Stomach (tissue), 4 donors: ENCODE data around the gene KATNAL2.

Source experiments
- EP300 ChIP-seq: sonication (generic); formaldehyde crosslinking; IDR thresholded peaks from one replicate; pipeline ENCODE4 v1.6.1; 2017; ENCODE audit warnings: antibody characterized with exemption
- POLR2A ChIP-seq, 4 donors: fragments of 450-650 bp; IDR thresholded peaks; one replicate each; pipeline ENCODE4 v1.6.1; 2016; ENCODE audit warnings: antibody characterized with exemption in 4 of 4, control low read depth in 2 of 4, mild to moderate bottlenecking in 1 of 4, moderate library complexity in 1 of 4
- POLR2AphosphoS5 ChIP-seq, 3 donors: sonication (generic); formaldehyde crosslinking; IDR thresholded peaks; one replicate each; pipeline ENCODE4 v1.6.1; 2016; ENCODE audit warnings: antibody characterized with exemption in 3 of 3
- TF ChIP-seq, protein P1 (sequence below), 7 experiments: fragments of 450-650 bp in 4 of 7; fragments of 200-600 bp in 3 of 7; sonication (generic) in 3 of 7; IDR thresholded peaks; one replicate each; pipeline ENCODE4 v1.5.1; 2016 to 2019; ENCODE audit warnings: antibody characterized with exemption in 7 of 7, control low read depth in 2 of 7, mild to moderate bottlenecking in 1 of 7

DNA sequence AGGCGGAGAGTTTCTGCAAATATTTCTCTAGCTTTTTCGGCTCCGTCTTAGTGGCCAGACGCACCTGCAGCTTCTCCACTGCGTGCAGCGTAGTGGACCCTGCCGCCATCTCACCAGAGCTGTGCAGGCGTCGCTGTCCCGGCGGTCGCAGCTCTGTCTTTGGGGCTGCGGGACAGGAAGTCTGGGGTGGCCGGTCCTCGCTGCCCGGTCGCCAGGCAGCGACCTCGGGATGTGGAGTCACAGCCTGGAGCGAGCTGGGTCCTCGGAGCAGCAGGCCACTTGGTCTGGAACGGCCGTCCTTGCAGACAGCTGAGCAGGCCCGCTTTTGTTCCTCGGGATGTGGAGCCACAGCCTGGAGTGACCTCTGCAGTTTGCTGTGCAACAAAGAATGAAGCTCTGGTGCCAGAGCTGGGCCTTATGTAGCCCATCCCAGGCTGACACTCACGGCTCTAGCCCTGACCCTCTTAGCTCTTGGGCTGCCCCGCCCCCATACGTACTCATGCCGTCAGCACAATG, 117.8 kb downstream of the KATNAL2 start, which contains the start of gene ELOA2:
- TF ChIP-seq, protein P1, sequence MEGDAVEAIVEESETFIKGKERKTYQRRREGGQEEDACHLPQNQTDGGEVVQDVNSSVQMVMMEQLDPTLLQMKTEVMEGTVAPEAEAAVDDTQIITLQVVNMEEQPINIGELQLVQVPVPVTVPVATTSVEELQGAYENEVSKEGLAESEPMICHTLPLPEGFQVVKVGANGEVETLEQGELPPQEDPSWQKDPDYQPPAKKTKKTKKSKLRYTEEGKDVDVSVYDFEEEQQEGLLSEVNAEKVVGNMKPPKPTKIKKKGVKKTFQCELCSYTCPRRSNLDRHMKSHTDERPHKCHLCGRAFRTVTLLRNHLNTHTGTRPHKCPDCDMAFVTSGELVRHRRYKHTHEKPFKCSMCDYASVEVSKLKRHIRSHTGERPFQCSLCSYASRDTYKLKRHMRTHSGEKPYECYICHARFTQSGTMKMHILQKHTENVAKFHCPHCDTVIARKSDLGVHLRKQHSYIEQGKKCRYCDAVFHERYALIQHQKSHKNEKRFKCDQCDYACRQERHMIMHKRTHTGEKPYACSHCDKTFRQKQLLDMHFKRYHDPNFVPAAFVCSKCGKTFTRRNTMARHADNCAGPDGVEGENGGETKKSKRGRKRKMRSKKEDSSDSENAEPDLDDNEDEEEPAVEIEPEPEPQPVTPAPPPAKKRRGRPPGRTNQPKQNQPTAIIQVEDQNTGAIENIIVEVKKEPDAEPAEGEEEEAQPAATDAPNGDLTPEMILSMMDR (IDR thresholded peaks at IDR 0.05), result no peak
- no peak for TF ChIP-seq POLR2A (IDR thresholded peaks at IDR 0.05)
- TF ChIP-seq EP300, result no peak
- no peak for TF ChIP-seq POLR2AphosphoS5 (IDR thresholded peaks at IDR 0.05)
